HUDEP-2 (cell line): Measurements from ENCODE around the gene PLCE1.

Experiments used
- DNase-seq, 76 experiments: peaks; one replicate each; lab custom pipeline; 2025; ENCODE audit not compliant: unreplicated experiment in 76 of 76; lab: John Stamatoyannopoulos, UW

The PLCE1 gene

GRCh38 chr10:94016727-94017714 lies 23.3 kb downstream of the PLCE1 start:
- no peak for DNase-seq

GRCh38 chr10:94018107-94018506 lies 24.4 kb downstream of the PLCE1 start:
- no peak for DNase-seq

DNA sequence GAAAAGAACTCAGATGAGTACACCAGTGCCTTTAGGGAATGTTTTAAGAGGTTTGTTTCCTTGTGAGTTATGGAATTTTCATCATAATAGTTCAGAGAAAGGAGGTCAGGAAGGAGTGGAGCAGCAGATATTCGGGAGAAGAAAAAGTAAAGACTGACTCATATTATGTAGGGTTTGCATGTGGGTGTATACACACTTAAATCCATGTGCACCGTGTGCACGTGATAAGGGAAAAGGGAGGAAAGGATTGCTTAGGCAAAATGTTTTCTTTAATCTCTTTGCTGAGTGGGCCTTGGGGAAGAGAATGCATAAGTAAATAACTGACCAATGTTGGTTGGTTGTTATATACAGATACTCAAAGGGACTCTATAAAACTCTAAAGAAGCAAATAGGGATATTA lies 30.2 kb downstream of the PLCE1 start:
- no peak for DNase-seq

- DNase-seq, result no peak
Observed at GRCh38 chr10:94024407-94024806, 30.7 kb downstream of the PLCE1 start.

DNA sequence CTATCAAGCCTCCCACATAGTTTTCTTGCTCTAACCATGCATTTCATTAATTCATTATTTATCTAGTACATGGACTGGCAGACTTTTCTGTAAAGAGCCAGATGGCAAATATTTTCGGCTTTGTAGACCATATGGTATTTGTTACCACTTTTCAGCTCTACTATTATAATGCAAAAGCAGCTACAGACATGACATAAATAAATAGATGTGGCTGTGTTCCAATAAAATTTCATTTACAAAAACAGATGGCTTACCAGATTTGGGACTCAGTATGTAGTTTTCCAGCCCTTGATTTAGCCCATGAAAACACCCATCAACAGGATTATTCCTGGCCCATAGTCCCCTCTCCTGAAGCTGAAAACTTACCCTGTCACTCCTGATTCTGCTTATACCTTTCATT lies 32.1 kb downstream of the PLCE1 start:
- DNase-seq, result no peak

DNA sequence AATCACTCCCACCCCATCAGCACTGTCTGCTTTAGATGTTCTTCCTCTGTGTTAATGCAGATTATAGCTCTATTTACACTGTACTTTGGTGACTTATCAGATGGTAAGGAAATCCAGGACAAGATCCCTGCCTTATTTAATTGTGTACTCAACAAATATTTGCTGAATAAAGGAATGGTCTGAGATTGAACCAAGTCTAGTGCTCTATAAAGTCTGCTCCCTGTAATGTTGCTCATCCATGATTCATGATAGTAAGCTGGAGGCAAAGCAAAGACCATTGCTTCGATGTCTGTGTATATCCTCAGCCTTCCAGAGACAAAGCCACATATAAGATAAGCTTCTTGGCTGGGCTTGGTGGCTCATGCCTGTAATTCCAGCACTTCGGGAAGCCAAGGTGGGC lies 33.5 kb downstream of the PLCE1 start:
- no peak for DNase-seq

GRCh38 chr10:94029955-94030354 lies 36.2 kb downstream of the PLCE1 start:
- no peak for DNase-seq

DNA sequence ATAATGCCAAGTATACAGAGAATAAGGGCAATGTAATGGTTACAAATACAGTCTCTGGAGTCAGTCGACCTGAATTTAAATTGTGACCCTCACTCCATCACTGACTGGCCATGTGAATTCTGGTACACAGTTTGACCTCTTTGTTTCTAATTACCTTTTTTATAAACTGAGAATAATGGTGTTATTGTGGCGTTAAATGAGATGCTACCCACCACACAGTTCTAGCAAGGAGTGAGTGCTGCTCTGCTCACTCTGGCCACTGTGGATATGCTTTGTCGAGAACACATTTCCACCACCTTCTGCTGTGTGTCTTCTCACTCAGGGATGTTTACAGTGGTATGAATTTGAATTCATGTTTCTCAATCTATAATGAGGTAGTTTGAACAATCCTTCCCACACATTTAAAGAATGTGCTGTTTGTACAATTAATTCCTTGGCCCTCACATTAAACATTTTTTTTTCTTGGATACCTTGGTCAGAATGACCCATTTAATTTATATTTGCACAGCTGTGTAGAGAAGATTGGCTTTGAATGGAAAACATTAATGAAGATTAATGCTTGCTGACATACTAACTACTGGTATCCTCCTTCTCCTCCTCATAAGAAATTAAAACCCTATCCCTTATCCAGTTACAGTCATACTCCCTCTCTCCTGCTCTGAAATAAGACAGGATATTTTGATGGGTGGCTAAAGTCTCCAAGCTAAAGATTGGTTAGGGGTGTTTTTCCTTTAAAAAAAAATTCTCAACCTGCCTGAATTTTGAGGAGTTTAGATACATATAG lies 42.4 kb downstream of the PLCE1 start:
- no peak for DNase-seq

DNA sequence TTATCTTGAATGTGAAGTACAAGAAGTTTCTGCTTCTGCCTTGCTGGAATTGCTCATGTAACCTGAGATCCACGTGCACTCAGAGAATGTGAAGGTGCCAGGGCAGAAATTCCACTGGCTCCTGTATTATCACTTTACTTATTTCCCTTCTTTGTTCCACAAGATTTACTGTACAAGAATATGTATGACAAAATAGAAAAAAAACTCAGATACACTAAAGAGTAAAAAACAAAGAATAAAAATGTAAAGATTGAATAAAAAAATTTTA lies 43.0 kb downstream of the PLCE1 start:
- DNase-seq, result no peak

GRCh38 chr10:94037286-94037685 lies 43.6 kb downstream of the PLCE1 start:
- no peak for DNase-seq

DNA sequence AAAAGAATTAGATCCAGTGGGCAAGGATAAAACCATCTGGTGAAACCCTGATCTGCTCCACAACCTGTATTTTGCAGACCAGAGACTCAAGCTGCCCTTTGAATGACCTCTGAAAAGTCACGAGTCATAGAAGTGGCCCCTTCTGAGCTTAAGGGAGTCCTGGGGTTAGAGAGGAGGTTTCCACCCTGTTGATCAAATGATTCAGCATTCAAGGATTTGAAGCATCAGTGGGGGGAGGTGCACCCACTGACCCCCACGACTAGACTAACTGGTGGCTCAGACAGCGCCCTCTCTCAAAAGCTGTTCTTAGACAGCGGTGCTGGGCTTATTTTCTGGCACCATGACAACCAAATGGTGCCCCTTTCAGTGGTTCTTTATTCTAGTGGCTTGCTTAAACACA lies 44.3 kb downstream of the PLCE1 start:
- no peak for DNase-seq

DNA sequence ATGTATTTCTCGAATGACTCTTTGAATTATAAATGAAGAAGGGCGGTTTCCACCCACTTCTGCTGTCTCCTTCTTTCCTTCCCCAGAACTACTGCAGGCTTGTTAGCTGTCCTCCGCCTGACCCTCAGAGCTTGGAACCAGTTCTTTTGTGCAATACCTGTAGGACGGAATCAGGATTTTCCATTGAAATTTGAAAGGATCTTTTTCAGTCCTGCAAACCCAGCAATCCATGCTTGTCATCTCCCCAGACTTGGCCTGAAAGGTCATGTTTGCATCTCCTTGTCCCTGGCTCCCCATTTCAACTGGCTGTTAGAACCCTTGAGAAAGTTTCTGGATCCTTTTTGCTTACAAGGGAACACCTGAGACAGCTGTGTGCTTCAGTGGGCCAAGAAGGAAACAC lies 47.5 kb downstream of the PLCE1 start:
- DNase-seq, result no peak

GRCh38 chr10:94042001-94042833 lies 48.5 kb downstream of the PLCE1 start:
- no peak for DNase-seq

GRCh38 chr10:94042834-94043175 lies 49.1 kb downstream of the PLCE1 start:
- no peak for DNase-seq
